CD4-positive, alpha-beta T cell (primary cell): ENCODE results near the gene C10orf120. TPM values are rescaled to one million over a fixed set of nuclear protein-coding genes. Genes with fewer than 3 reads are reported as not detected.

Source experiments
- ATAC-seq: fragments of 200-7000 bp; cut with Tn5 transposase; one replicate; pipeline ENCODE4 v1.10.0; 2022; ENCODE audit warnings: mild to moderate bottlenecking; ENCODE audit not compliant: poor library complexity
- CTCF ChIA-PET: fragments of 350-600 bp; sonication (Branson Sonifier 250); formaldehyde crosslinking; loops from one replicate; lab custom pipeline; 2021; ENCODE audit warnings: antibody characterized with exemption, inconsistent platforms; lab: Charles Lee
- POLR2A ChIA-PET: fragments of 350-600 bp; sonication (Branson Sonifier 250); formaldehyde crosslinking; loops from one replicate; lab custom pipeline; 2021; ENCODE audit warnings: antibody characterized with exemption, inconsistent platforms; lab: Charles Lee
- DNase-seq, 14 experiments: peaks; one replicate each; pipeline ENCODE4 v3.0.0-alpha.2; 2013 to 2020; ENCODE audit warnings: mixed read lengths in 2 of 14
- H3K27ac ChIP-seq, 2 donors: one replicate each; pipeline versions ENCODE4 v1.5.1 to v1.7.0; 2013; ENCODE audit warnings: low read length in 2 of 2, low read depth in 1 of 2, mild to moderate bottlenecking in 1 of 2
- H3K27me3 ChIP-seq, 2 experiments: 1 replicate in 1 of 2; 2 replicates in 1 of 2; pipeline versions ENCODE4 v1.6.1 to v1.7.0; 2013; ENCODE audit warnings: low read length in 2 of 2, control low read depth in 1 of 2, mild to moderate bottlenecking in 1 of 2, moderate library complexity in 1 of 2; ENCODE audit not compliant: insufficient read depth in 2 of 2, control insufficient read depth in 1 of 2
- H3K36me3 ChIP-seq: one replicate; pipeline ENCODE4 v1.6.1; 2013; ENCODE audit warnings: low read length, control low read depth; ENCODE audit not compliant: insufficient read depth
- H3K4me1 ChIP-seq: one replicate; pipeline ENCODE4 v1.6.1; 2013; ENCODE audit warnings: low read length, control low read depth; ENCODE audit not compliant: insufficient read depth
- H3K4me3 ChIP-seq: one replicate; pipeline ENCODE4 v1.5.1; 2013; ENCODE audit warnings: mild to moderate bottlenecking, low read length, moderate library complexity
- H3K9me3 ChIP-seq, 2 experiments: 1 replicate in 1 of 2; 2 replicates in 1 of 2; pipeline versions ENCODE4 v1.6.1 to v1.7.0; 2013; ENCODE audit warnings: low read length in 2 of 2, mild to moderate bottlenecking in 2 of 2, control low read depth in 1 of 2, moderate library complexity in 1 of 2; ENCODE audit not compliant: control insufficient read depth in 1 of 2, insufficient read depth in 1 of 2
- H3K27ac Mint-ChIP-seq: one replicate; pipeline ENCODE4 v1.8.0; 2020; ENCODE audit warnings: mixed read lengths
- H3K27me3 Mint-ChIP-seq: one replicate; pipeline ENCODE4 v1.8.0; 2021; ENCODE audit warnings: mixed read lengths
- H3K36me3 Mint-ChIP-seq: one replicate; pipeline ENCODE4 v1.8.0; 2021; ENCODE audit warnings: low read depth, mixed read lengths
- H3K4me1 Mint-ChIP-seq: one replicate; pipeline ENCODE4 v1.8.0; 2021; ENCODE audit warnings: low read depth, mixed read lengths
- H3K4me3 Mint-ChIP-seq: one replicate; pipeline ENCODE4 v1.8.0; 2020; ENCODE audit warnings: mild to moderate bottlenecking, mixed read lengths
- H3K9me3 Mint-ChIP-seq: one replicate; pipeline ENCODE4 v1.8.0; 2020; ENCODE audit warnings: mixed read lengths
- intact Hi-C, 2 experiments: fragments of 100-400 bp; cut with DNase I in 1 of 2; cut with micrococcal nuclease in 1 of 2; formaldehyde crosslinking; loops; one replicate each; pipeline versions ENCODE4 v1.15.1 to v1.9.0; 2023 to 2025; cut with DNase I, micrococcal nuclease
- total RNA-seq, 174 experiments: library from RNA in 2 of 174; stranded (reverse) in 2 of 174; gene quantifications; one replicate each; pipeline ENCODE4 v1.2.3 and lab custom pipeline; 2021 to 2026
- TF ChIP-seq, protein P1 (sequence below): fragments of 200-600 bp; IDR thresholded peaks from one replicate; pipeline ENCODE4 v1.8.0; 2022; ENCODE audit warnings: antibody characterized with exemption, mild to moderate bottlenecking

C10orf120 gene
- total RNA-seq, 2 experiments from 2014 or later: not detected

DNA sequence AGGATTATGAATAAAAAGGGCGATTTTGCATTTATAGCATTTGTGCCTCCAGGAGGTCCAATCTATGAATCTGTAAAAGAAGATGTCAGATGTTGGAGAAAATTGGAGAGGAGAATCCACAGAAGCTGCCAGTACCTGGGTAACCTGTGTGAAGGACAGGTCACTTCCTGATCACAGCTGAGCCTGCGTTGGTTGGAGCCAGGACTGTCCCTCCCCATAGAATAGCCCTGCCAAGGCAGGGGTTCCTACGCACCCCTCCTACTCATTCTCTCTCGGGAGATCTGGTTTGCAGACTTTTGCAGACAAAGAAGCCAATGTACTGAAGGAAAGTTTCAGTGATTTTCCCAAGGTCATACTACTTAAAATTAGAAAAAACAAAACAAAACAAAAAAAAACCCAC, 10.3 kb upstream of the C10orf120 start:
- H3K4me3 ChIP-seq: no peak overlapping the region
- Mint-ChIP-seq H3K4me1 (peaks cover 7% of the 10 kb centered on the region), H3K27ac (no peak overlapping the region), H3K27me3 (peaks cover 22% of the 10 kb centered on the region), H3K9me3 (no peaks in the 10 kb centered on the region), H3K36me3 (no peaks in the 10 kb centered on the region), H3K4me3 (no peak overlapping the region)
- intact Hi-C loops: loop anchor here in 1 of 2 experiments (10.0 kb wide), 2 partner anchors 445 to 565 kb away; no protein-coding TSS in a partner anchor
- DNase-seq (no peak), ATAC-seq (no peak)
- peaks cover 9% of the 10 kb centered on the region for H3K4me1 ChIP-seq
- no peaks in the 10 kb centered on the region for H3K36me3 ChIP-seq
- peaks cover 0 to 11% of the 10 kb centered on the region in 2 experiments for H3K27me3 ChIP-seq
- CTCF ChIA-PET: no interaction called here
- POLR2A ChIA-PET: no interaction called here
- H3K27ac ChIP-seq: no peak overlapping the region
- no peaks in the 10 kb centered on the region for H3K9me3 ChIP-seq
- TF ChIP-seq, protein P1, sequence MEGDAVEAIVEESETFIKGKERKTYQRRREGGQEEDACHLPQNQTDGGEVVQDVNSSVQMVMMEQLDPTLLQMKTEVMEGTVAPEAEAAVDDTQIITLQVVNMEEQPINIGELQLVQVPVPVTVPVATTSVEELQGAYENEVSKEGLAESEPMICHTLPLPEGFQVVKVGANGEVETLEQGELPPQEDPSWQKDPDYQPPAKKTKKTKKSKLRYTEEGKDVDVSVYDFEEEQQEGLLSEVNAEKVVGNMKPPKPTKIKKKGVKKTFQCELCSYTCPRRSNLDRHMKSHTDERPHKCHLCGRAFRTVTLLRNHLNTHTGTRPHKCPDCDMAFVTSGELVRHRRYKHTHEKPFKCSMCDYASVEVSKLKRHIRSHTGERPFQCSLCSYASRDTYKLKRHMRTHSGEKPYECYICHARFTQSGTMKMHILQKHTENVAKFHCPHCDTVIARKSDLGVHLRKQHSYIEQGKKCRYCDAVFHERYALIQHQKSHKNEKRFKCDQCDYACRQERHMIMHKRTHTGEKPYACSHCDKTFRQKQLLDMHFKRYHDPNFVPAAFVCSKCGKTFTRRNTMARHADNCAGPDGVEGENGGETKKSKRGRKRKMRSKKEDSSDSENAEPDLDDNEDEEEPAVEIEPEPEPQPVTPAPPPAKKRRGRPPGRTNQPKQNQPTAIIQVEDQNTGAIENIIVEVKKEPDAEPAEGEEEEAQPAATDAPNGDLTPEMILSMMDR: no peak

DNA sequence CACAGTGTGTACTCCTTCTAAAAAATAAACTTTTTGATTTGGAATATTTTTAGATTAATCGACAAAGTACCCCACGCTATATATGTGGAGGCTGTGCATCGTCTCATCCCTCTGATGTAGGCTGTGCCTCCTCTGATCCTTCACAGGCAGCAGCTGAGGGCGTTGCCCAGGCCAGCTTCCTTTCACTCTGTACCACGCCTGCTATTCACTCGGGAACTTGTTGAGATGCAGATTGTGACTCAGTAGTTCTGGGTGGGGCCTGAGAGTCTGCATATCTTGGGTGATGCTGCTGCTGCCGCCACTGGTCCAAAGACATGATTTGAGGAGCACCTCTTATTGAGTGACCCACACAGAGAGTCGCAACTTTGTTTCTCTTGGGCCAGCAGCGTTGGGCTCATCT, 7.9 kb upstream of the C10orf120 start:
- H3K4me3 ChIP-seq: no peak overlapping the region
- ATAC-seq (no peak), DNase-seq (no peak)
- Mint-ChIP-seq H3K27me3 (peaks cover 11% of the 10 kb centered on the region), H3K9me3 (no peaks in the 10 kb centered on the region), H3K27ac (no peak overlapping the region), H3K4me1 (peaks cover 7% of the 10 kb centered on the region), H3K4me3 (no peak overlapping the region), H3K36me3 (no peaks in the 10 kb centered on the region)
- H3K27me3 ChIP-seq: peaks cover 0 to 6% of the 10 kb centered on the region in 2 experiments
- H3K9me3 ChIP-seq: no peaks in the 10 kb centered on the region
- intact Hi-C loops: loop anchor here in 1 of 2 experiments (10.0 kb wide), 2 partner anchors 443 to 563 kb away; no protein-coding TSS in a partner anchor
- POLR2A ChIA-PET: no interaction called here
- TF ChIP-seq, protein P1: no peak
- peaks cover 9% of the 10 kb centered on the region for H3K4me1 ChIP-seq
- CTCF ChIA-PET: no interaction called here
- H3K36me3 ChIP-seq: no peaks in the 10 kb centered on the region
- H3K27ac ChIP-seq: no peak overlapping the region

DNA sequence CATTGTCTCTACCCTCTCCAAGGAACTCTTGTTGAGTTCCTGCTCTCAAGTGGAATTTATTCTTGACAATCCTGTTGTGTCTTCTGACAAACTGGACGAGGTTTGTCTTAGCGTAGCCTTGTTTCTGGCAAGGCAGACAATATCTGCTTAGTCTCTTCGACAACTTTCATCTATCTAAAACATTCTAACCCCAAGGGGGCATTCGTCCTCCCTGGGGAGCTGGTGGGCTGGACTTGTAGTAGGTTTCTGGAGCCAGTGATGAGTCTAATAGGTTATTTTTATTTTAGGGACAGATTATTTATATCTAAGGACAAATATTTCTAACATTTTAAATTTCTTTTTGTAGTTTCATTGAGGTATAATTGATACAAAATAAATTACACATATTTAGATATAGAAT, 7.3 kb upstream of the C10orf120 start:
- Histone ChIP-seq H3K4me3 (no peak overlapping the region), H3K36me3 (no peaks in the 10 kb centered on the region), H3K27me3 (peaks cover 0 to 6% of the 10 kb centered on the region in 2 experiments), H3K27ac (no peak overlapping the region), H3K9me3 (no peaks in the 10 kb centered on the region), H3K4me1 (peaks cover 9% of the 10 kb centered on the region)
- ChIA-PET POLR2A (no interaction called here), CTCF (no interaction called here)
- DNase-seq: no peak
- intact Hi-C loops: loop anchor here in 1 of 2 experiments (10.0 kb wide), 2 partner anchors 442 to 562 kb away; no protein-coding TSS in a partner anchor
- Mint-ChIP-seq H3K9me3 (no peaks in the 10 kb centered on the region), H3K4me1 (peaks cover 7% of the 10 kb centered on the region), H3K27me3 (peaks cover 11% of the 10 kb centered on the region), H3K4me3 (no peak overlapping the region), H3K27ac (no peak overlapping the region), H3K36me3 (no peaks in the 10 kb centered on the region)
- no peak for ATAC-seq
- TF ChIP-seq, protein P1: no peak
